ENCODE results near the gene RSPH3. TPM values are rescaled to one million over a fixed set of nuclear protein-coding genes. Genes with fewer than 3 reads are reported as not detected.
"Not testable (repeated sequence)": the region's sequence is repeated elsewhere in the genome, so short reads cannot be mapped to it uniquely, and the experiment has no call there.

RSPH3 gene
- total RNA-seq, 1 donor from 2014 or later: 5.1 TPM

DNA sequence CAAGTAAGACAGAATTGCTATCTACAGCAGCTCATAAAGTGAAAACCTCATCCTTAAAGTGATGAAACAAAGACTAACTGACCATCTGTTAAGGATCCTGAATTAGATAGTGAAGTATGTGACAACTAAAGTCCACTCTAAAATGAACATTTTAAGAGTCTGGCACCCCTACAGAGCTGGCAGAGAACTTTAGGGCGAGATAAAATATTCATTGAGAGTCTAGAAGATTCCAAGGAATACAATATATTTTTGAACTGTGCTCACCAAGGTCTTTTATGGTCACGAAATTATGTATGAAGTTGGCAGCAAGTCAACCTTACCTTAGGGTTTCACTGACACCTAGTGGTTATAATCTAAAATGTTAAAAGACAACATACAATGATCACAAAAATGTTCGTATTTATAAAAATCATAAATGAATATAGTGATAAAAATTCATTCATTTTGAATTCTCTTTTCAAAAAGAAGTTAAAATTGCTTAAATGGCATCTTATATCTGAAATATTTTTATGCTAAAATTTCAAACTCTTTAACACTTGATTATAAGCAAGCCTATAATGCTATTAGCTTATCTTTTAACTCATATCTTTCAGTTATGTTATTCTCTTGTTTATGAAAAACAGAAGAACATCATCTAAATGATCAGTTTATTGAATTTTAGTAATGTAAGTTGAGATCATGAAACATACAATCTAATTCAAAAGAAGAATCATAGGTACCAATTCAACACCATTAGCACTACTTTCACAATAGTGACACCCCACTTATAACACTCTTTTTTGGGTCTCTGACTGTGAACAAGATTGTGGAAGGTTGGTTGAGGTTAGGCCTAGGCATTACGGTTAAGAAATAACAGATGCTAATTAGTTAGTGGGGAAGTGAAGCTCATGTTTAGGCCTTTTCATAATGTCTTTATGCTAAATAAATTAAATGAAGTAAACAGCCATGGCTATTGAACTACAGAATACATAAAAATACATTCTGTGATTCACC, 27.5 kb downstream of the RSPH3 start:
- peak; percentile 13 for DNase-seq

- no peak for DNase-seq
These were observed 29.2 kb downstream of the RSPH3 start for GRCh38 chr6:158970640-158971275.

DNA sequence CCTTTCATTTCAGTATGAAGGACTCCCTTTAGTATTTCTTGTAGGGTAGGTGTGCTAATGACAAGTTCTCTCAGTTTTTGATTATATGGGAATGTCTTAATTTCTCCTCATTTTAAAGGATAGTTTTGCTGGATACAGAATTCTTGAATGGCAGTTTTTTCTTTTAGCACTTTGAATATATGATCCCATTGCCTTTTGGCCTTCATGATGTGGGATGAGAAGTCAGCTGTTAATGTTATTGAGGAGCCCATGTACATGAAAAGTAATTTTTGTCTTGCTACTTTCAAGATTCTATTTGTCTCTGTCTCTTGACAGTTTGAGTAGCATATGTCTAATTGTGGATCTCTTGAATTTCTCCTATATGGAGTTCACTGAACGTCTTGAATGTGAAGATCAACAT, 30.9 kb downstream of the RSPH3 start:
- no peak for DNase-seq

DNA sequence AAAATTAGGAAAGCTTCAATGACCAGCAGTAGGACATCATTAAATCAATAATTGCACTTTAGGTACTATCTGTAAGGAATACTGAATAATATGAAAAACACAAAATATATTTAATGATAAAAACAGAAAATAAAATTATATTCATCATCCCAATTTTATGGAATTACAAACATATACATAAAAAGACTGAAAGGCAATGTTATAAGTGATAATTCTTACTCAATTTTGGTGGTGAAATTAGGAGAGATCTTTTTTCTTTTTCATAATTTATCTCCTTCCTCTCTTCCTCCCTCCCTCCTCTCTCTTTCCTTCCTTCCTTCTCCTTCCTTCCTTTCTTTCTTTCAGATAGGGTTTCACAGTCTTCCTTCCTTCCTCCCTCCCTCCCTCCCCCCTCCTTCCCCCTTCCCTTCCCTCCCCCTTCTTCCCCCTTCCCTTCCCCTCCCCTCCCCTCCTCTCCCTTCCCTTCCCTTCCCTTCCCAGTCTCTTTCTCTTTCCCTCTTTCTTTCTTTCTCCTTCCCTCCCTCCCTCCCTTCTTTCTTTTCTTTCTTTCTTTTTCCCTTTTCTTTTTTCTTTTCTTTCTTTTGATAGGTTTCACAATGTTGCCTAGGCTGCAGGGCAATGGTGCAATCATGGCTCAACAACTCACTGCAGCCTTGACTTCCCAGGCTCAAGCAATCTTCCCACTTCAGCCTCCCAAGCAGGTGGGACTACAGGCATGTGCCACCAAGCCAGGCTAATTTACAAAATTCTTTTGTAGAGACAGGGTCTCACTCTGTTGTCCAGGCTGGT, 36.8 kb downstream of the RSPH3 start:
- DNase-seq: no peak

DNA sequence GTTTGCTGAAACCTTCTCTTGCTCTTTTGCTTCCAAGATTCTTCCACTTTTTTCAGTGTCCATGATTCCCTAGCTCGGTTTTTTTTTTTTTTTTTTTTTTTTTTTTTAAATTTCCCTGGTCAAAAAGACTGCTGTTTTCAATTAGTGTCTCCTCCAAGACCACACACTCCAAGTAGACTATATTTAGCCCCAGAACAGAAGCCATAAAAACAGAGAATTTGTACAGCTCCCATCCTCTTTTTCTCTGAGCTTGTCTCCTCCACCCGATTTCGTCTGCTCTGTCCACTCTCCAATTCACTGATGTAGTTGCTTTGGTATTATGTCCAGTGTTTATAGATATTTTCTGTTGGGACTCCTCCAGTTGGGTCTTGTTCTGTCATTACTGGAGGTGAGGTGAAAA, 37.6 kb downstream of the RSPH3 start:
- no peak for DNase-seq

DNA sequence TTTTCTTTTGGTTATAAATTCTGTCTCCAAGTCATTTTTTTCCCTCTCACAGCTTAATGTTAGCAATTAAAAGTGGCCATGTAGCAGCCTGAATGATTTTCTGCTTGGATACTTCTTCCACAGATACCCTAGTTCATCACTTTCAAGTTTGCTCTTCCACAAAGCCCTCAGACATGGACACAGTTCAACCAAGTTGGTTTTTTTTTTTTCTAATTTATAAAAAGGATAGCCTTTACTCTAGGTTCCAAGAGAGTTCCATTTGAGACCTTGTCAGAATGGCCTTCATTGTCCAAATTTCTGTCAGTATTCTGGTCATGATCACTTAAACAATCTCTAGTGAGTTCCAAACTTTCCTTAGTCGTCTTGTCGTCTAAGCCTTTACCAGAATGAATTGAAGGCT, 40.0 kb downstream of the RSPH3 start:
- no peak for DNase-seq

GRCh38 chr6:158959552-158959951, 40.5 kb downstream of the RSPH3 start:
- DNase-seq: no peak

GRCh38 chr6:158958504-158959386, 41.3 kb downstream of the RSPH3 start:
- no peak for DNase-seq

GRCh38 chr6:158955255-158955654, 44.7 kb downstream of the RSPH3 start:
- no peak for DNase-seq

- no peak for DNase-seq
These were observed 45.2 kb downstream of the RSPH3 start for GRCh38 chr6:158954753-158955152.

DNA sequence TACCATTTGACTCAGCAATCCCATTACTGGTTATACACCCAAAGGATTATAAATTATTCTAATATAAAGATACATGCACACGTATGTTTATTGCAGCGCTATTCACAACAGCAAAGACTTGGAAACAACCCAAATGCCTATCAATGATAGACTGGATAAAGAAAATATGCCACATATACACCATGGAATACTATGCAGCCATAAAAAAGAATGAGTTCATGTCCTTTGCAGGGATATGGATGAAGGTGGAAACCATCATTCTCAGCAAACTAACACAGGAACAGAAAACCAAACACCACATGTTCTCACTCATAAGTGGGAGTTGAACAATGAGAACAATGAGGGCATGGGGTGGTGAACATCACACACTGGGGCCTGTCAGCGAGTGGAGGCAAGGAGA, 48.0 kb downstream of the RSPH3 start:
- DNase-seq: not testable (repeated sequence)

- not testable (repeated sequence) for DNase-seq
These were observed 48.4 kb downstream of the RSPH3 start for GRCh38 chr6:158951565-158951964.

DNA sequence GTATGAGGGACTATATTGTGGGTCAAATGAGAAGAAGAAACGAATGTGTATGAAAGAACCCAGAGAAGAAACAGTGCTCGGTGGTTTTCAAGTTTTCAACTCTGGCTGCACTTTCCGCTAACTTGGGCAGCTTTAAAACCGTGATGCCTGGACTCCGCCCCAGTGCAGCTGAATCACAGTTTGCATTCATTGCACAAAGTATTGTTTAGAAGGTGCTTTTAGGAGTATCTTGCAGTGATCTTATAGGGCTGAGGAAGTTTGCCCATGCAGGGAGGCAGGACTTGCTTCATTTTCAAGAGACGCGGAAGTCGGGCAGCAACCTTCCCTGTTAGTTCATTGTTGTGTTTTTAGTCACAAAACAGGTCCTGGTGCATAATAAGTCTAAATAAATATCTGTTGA, 52.7 kb downstream of the RSPH3 start:
- no peak for DNase-seq

DNA sequence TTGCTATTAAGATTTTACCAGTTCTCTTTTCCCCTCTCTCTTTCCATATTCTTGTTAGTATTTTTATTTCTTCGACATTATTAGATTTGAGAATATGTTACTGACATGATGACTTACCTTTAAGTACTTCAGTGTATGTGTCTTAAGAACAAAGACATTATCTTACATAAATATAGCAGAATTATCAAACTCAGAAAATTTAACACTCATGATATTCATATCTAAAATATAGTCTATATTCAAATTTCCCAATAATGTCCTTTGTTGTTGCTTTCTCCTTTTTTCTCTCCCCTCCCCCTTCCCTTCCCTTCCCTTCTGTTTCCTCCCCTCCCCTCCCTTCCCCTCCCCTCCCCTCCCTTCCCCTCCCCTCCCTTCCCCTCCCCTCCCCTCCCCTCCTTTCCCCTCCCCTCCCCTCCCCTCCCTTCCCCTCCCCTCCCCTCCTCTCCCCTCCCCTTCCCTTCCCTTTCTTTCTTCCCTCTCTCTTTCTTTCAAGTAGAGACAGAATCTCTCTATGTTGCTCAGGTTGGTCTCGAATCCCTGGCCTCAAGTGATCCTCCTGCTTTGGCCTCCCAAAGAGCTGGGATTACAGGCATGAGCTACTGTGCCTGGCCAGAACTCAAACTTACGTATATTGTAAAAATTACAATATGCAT, 56.5 kb downstream of the RSPH3 start:
- DNase-seq: no peak

DNA sequence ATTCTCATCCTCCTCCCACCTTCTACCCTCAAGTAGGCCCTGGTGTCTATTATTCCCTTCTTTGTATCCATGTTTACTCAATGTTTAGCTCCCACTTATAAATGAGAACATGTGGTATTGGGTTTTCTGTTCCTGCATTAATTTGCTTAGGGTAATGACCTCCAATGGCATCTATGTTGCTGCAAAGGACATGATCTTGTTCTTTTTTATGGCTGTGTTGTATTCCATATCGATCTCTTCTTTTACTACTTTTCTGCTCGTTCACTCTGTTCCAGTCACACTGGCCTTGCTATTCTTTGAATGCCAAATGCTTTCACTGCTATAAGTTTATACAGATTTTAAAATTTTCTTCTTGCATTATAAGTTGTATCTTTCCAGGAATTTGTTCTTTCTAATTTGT, 57.7 kb downstream of the RSPH3 start:
- no peak for DNase-seq

- no peak for DNase-seq
These were observed 58.8 kb downstream of the RSPH3 start for GRCh38 chr6:158941246-158941645.

DNA sequence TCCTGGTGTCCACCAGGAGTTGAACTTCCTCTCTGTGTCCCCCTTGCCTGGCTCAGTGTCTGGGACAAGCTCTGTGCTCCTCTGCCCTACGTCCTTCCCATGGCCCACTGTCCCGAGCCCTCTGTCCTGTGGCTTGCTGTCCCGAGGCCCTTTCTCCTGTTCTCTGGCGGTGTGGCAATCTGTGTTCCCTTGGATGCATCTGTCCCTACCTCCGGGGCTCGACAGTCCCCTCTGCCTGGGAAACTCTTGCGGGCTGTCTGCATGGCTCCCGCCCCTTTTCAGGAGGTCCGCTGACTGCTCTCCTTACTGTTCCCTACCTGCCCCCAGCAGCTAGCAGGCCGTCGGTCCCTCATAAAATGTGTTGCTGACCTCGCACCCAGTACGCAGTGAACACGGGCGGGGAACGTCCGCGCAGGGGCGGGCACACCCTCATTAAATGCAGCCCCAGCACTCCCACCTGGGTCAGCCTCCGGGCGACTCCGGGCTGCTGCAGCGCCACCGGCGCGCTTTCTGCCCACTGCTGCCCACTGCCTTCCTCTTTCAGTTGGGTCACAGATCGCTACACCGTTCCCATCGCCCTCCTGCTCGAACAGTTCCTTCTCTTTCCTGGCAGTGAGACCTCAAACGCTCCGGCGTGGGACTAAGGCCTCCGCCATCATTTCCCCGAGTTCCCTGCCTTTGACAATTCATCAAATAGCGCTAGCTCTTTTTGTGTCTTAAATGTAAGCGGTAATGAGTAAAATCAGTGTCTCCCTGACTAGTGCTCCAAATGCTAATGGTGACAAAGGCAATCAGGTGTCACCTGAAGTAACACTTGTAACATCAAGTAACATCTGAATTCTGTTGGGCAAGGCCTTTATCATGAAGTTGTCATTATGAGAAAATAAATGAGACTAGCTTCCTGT, 60.5 kb downstream of the RSPH3 start:
- no peak for DNase-seq

DNA sequence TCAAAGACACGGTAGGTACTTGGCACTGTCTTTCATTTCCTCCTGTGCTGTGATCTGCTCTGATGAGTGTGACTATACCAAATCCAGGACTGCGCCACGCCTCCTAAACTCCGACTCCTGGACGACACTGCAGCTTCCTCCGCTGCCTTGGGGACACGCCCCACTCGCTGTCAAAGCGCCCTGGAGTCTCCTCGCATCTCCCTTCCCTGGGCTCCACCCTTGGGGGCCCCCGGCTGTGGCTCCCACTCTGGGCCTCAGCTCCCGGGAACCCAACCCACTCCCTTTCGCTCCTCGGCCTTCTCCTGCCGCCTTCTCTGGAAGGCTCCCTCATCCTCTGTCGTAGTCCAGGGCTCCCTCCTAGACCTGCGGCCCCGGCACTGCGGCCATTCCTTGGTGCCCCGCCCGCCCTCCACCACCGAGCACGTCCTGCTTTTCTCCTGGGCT, 61.2 kb downstream of the RSPH3 start:
- no peak for DNase-seq

DNA sequence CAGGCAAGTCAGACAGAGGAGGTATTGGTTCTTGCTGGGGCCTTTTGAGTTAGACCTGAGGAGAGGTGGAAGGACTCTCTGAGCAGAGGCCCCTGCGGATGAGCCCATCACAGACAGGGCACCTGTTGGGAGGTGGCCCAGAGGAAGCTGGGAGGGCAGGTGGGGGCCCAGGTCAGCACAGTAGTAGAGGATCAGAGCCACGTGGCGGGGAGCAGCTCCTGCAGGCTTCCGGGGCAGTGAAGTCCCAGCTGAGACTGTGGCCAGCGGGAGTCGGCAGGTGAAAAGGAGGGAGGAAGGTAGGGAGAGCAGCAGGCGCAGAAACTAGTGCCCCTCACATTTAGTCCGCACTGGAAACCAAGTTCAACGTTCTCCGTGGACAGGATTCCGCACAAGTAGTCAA, 61.8 kb downstream of the RSPH3 start:
- DNase-seq: no peak

DNA sequence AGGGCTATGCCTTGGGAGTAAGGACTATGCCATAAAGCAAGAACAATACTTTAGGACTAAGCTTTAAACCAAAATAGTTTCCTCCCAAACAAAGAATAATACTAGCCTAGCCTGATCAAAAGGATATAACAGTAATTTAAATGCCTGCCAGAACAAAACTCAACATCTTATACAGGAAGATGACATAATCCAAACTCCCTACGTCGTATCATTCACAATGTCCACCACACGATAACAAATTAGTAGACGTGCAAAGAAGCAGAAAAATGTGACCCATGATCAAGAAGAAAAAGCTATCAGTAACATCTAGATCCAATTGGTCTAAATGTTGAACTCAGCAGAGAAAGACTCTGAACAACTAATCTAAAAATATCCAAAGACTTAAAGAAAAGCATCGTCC, 65.8 kb downstream of the RSPH3 start:
- no peak for DNase-seq
